Breast epithelium (tissue), 3 donors: Measurements from ENCODE around the gene ZNF225.

Experiments used
- POLR2A ChIP-seq: fragments of 450-650 bp; IDR thresholded peaks from one replicate; pipeline ENCODE4 v1.6.1; 2016; ENCODE audit warnings: antibody characterized with exemption, mild to moderate bottlenecking, moderate library complexity
- POLR2AphosphoS5 ChIP-seq, 3 donors: sonication (generic); formaldehyde crosslinking; IDR thresholded peaks; one replicate each; pipeline ENCODE4 v1.6.1; 2017; ENCODE audit warnings: antibody characterized with exemption in 3 of 3
- TF ChIP-seq, protein P1 (sequence below), 3 donors: fragments of 450-650 bp; IDR thresholded peaks; one replicate each; pipeline ENCODE4 v1.5.1; 2016 to 2017; ENCODE audit warnings: antibody characterized with exemption in 3 of 3, mild to moderate bottlenecking in 3 of 3, moderate library complexity in 3 of 3

DNA sequence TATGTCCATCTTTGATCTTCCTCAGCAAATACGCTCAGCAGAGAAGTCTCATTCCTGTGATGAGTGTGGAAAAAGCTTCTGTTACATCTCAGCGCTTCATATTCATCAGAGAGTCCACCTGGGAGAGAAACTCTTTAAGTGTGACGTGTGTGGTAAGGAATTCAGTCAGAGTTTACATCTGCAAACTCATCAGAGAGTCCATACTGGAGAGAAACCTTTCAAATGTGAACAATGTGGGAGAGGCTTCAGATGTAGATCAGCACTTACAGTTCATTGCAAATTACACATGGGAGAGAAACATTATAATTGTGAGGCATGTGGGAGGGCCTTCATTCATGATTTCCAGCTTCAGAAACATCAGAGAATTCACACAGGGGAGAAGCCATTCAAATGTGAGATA, 46.9 kb upstream of the ZNF225 start:
- no peak for TF ChIP-seq POLR2AphosphoS5 (IDR thresholded peaks at IDR 0.05)
- TF ChIP-seq, protein P1, sequence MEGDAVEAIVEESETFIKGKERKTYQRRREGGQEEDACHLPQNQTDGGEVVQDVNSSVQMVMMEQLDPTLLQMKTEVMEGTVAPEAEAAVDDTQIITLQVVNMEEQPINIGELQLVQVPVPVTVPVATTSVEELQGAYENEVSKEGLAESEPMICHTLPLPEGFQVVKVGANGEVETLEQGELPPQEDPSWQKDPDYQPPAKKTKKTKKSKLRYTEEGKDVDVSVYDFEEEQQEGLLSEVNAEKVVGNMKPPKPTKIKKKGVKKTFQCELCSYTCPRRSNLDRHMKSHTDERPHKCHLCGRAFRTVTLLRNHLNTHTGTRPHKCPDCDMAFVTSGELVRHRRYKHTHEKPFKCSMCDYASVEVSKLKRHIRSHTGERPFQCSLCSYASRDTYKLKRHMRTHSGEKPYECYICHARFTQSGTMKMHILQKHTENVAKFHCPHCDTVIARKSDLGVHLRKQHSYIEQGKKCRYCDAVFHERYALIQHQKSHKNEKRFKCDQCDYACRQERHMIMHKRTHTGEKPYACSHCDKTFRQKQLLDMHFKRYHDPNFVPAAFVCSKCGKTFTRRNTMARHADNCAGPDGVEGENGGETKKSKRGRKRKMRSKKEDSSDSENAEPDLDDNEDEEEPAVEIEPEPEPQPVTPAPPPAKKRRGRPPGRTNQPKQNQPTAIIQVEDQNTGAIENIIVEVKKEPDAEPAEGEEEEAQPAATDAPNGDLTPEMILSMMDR (IDR thresholded peaks at IDR 0.05): no peak
- TF ChIP-seq POLR2A: no peak
